ENCODE data around the gene F2.

DNA sequence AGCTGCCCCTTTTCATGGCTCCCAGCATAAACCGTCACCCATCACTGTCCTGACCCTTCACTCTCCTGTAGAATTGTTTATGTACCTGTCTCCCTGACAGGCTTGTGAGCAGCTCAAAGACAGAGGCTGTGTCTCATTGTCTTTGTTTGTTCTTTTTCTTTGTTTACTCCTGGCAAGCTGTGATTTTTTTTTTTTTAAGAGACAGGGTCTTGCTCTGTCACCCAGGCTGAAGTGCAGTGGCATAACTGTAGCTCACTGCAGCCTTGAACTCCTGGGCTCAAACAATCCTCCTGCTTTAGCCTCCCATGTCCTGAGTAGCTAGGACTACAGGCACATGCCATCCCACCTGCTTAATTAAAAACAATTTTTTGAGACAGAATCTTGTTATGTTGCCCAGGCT lies 28.3 kb upstream of the F2 start:
- TF ChIP-seq, protein P1, sequence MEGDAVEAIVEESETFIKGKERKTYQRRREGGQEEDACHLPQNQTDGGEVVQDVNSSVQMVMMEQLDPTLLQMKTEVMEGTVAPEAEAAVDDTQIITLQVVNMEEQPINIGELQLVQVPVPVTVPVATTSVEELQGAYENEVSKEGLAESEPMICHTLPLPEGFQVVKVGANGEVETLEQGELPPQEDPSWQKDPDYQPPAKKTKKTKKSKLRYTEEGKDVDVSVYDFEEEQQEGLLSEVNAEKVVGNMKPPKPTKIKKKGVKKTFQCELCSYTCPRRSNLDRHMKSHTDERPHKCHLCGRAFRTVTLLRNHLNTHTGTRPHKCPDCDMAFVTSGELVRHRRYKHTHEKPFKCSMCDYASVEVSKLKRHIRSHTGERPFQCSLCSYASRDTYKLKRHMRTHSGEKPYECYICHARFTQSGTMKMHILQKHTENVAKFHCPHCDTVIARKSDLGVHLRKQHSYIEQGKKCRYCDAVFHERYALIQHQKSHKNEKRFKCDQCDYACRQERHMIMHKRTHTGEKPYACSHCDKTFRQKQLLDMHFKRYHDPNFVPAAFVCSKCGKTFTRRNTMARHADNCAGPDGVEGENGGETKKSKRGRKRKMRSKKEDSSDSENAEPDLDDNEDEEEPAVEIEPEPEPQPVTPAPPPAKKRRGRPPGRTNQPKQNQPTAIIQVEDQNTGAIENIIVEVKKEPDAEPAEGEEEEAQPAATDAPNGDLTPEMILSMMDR (IDR thresholded peaks at IDR 0.05), result no peak
- TF ChIP-seq EP300 (IDR thresholded peaks at IDR 0.05), result no peak
